Fibroblast of peridontal ligament (primary cell): ENCODE results near the gene BCL11B.

Experiments
- DNase-seq: peaks from one replicate; pipeline ENCODE4 v3.0.0-alpha.2; 2010; ENCODE audit errors: extremely low read depth

BCL11B gene

DNA sequence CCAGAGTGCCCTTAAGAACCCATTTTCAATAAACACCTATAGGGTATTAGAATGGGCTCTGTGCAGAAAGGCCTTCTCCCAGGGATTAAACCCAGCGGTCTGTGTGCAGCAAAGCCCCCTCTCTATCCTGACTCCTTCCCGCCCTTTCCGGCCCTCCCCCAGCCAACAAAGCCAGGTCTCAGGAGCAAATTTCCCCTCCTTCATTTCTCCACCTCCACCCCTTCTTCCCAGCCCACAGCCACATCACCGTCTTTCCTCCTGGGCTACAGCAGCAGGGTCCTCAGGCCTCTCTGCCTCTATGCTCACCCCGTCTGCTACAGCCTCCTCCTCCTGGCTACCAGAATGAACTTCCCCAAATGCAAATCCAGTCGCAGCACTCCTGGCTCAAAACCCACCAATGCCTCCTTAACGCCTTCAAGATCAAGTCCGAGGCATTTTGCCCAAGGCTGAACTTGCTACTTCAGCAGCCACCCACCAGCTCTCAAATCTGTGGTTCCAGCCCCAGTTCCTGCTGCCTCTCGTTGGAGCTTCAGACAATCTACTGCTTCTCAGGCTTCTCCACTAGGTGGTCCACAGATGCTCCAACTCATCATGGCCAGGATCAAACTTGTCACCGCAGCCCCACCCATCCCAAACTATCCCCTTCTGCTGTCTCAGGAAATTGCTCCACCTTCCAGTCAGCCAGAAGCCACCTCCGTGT, 134.8 kb downstream of the BCL11B start:
- no peak for DNase-seq

DNA sequence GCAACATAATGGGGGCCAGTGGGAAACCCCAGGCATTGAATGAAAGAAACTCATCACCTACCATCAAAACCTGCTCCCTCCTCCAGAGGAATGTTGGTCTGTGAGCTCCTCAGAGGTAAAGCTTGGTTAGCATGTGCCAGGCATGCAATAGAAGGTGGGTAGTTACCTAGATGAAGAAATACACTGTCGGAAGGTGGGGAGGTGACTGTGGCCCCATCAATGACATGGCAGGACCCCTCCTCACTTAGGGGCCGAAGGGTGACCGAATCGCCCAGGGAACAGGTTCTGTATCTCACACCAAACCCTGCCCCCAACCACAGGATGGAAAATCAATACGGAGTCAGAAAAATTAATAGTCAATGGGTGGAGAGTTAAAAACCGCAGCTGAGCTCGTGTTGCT, 135.6 kb downstream of the BCL11B start:
- no peak for DNase-seq

GRCh38 chr14:99136047-99136400, 136.0 kb downstream of the BCL11B start:
- DNase-seq = no peak

GRCh38 chr14:99134516-99135046, 137.4 kb downstream of the BCL11B start:
- DNase-seq = no peak

DNA sequence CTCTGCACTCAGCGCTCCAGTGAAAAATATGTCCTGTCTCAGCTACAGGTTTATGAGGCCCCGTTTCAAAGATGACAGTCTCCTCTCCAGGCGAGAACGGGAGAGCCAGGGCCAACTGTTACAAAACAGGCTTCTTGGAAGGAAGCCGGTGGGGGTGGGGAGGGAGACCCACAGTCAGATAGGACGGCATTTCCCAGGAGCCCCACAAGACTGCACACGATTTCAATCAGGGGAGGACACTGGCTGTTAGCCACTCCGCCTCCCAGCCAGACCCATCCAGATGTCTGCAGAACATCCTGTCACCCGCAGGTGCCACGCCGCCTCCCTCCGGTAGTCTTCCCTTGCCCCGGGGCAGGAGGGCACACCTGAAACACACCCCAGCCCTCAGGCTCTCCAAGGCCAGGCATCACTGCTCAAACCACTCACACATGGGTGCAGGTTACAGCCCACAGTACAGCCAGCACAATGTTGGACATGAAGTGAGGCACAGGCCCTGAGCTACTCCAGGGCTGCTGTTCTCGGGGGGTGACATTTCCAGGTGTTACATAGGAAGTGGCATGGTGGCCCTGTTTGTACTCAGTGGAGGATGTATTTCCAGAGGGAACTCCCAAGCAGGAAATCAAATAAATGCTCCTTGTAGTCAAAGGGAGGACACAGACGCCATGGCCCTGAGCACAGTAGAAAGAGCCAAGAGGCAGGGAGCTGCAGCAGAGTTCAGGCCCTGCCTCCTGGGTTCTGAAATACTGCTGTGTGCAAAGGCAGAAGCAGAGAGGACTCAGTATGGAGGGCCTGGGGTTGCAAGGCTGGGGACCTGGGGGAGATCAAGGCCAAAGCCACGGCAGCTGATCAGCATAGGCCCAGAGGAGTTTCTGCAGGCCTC, 138.1 kb downstream of the BCL11B start:
- DNase-seq = no peak

- no peak for DNase-seq
These were observed 139.0 kb downstream of the BCL11B start for GRCh38 chr14:99132821-99133635.

DNA sequence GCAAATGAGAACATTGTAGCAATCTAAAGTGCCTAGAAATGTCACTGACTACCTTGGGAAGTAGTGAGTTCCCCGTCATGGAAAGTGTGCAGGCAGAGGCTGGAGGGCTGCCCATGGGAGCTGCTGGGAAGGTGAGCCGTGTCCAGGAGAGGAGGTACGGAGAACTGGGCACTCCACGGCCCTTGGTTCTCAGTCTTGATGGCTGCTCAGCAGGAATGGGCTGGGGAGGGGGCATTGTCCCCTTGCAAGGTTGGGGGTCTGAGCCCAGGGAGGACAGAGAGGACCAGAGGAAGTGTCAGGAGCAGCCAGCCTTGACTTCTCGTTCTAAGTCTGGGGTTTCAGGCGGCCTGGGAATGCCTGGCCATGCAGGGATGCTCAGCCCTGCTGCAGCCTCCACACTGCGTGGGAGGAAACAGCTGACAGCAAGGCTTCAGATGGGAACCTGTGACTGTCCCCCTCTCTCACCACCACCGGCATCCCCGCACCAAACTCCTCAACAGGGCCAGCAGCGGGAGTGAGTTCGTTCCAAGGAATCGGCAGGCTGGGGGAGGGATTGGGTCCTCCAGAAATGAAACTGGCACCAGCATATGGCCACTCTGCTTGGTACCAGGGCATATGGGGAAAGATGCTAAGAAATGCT, 140.2 kb downstream of the BCL11B start:
- no peak for DNase-seq

DNA sequence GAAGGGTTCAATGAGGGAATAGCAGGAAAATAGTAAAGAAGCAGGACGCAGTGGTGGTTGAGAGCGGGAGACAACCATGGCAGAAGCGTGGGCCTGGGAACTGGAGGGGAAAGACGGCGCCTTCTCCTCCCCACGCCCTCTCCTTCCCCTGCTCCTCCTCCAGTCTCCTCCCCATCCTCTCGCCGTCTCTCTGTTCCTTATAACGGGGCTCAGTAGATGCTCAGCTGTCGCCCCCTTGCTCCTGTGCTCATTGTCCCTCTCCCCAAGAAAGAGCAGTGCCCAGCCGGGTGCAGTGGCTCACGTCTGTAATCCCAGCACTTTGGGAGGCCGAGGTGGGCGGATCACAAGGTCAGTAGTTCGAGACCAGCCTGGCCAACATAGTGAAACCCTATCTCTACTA, 142.0 kb downstream of the BCL11B start:
- DNase-seq = no peak

DNA sequence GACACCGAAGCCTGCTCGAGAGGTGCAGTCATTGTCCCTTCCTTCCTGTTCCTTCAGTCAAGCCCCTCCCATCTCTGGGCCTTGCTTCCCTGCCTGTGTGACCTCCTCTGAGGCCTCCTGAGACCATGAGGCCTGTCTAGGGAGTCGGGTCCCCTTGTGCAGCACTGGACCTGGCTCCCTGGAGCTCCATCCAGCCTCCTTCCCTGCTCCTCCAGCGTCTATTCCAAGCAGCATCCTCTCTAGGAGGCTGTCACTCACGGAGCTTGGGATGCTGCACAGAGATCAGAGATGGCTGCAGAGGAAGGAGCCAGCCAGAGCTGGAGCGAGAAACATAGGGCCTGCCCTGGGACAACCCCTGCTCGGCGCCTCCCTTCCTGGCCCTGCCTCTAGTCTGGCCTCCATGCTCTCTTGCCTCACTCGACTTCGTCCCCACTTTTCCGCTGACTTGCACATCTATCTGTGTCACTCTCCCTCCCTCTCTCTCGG, 142.7 kb downstream of the BCL11B start:
- no peak for DNase-seq

- DNase-seq = no peak
These were observed 143.8 kb downstream of the BCL11B start for GRCh38 chr14:99128185-99128584.

GRCh38 chr14:99127651-99128167, 144.3 kb downstream of the BCL11B start:
- DNase-seq = peak; percentile 0

GRCh38 chr14:99125616-99126431, 146.2 kb downstream of the BCL11B start:
- no peak for DNase-seq

DNA sequence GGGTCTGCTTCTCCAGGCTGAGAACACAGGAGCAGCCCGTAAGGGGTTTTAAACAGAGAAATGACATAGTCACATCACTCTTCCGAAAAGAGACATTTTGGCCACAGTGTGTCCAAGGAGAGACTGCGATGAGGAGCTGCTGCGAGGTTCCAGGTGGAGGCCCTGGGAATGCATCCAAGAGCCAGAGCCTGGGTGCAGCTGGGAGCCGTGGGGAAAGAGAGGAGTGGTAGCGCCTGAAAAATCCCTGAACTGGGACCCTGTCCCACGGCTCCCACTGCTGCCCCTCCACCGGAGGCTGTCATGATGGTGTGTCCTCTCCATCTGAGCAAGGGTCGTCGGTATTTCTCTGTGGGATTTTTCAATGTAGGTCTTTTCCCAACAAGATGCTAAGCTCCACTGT, 146.9 kb downstream of the BCL11B start:
- no peak for DNase-seq

GRCh38 chr14:99124482-99125105, 147.4 kb downstream of the BCL11B start:
- DNase-seq = no peak

GRCh38 chr14:99123208-99123870, 148.7 kb downstream of the BCL11B start:
- no peak for DNase-seq

DNA sequence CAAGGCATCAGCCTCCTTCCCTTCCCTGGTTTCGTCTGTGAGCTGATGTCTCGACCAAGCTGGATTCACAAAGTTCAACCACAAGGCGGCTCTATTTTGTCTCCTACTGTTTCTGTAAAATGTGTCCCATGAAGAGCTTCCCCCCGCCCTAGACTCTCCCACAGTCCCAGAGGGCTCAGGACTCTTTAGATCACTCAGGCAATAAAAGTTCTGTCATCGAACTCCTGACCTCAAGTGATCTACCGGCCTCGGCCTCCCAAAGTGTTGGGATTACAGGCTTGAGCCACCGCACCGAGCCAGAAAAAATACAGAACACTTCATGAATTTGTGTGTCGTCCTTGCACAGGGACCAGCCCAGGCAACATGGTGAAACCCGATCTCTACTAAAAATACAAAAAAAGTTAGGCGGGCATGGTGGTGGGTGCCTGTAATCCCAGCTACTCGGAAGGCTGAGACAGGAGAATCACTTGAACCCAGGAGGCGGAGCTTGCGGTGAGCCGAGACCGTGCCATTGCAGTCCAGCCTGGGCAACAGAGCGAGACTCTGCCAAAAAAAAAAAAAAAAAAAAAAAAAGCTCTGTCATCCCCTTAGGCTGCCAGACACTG, 149.4 kb downstream of the BCL11B start:
- DNase-seq = no peak

DNA sequence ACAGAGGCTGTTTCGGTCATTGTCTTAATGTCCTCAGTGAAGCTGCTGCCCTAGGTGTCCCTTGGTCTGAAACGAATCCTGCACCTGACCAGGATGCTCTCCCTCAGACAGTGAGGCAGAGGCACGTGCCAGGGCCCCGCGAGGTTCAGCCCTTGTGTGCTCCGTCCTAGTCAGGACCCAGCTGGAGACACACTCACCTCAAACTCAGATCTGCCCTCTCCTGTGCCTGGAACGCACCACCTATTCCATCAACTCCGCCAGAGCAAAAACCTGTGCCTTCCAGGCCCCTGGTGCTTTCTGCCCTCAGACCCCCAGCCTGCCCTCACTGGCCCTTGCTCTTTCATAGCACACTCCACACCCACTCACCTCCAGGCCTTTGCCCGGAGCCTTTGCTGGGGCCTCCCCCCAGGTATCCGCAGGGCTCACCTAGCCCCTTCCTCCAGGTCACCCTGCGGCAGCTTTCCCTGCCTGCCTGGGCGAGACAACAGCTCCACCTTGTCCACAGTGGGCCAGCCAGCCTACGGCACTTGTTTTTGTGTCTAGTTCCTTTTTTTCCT, 150.6 kb downstream of the BCL11B start:
- no peak for DNase-seq

GRCh38 chr14:99120526-99121318, 151.3 kb downstream of the BCL11B start:
- DNase-seq = no peak
